IPS-15b (cell line): Measurements from ENCODE around the gene DIDO1.
"Not testable (repeated sequence)": the region's sequence is repeated elsewhere in the genome, so short reads cannot be mapped to it uniquely, and the experiment has no call there.

Source experiments
- H3K27me3 ChIP-seq: one replicate; pipeline ENCODE4 v1.6.1; 2013; ENCODE audit warnings: low read length; ENCODE audit not compliant: control insufficient read depth, insufficient read depth
- H3K36me3 ChIP-seq: one replicate; pipeline ENCODE4 v1.6.1; 2013; ENCODE audit warnings: low read length; ENCODE audit not compliant: control insufficient read depth, insufficient read depth
- H3K4me1 ChIP-seq: one replicate; pipeline ENCODE4 v1.6.1; 2013; ENCODE audit warnings: mild to moderate bottlenecking, low read length; ENCODE audit not compliant: control insufficient read depth, insufficient read depth
- H3K4me3 ChIP-seq: one replicate; pipeline ENCODE4 v1.5.1; 2013; ENCODE audit warnings: low read depth, low read length
- H3K9ac ChIP-seq: one replicate; pipeline ENCODE4 v1.6.1; 2013; ENCODE audit warnings: low read depth, mild to moderate bottlenecking, low read length
- H3K9me3 ChIP-seq: one replicate; pipeline ENCODE4 v1.6.1; 2013; ENCODE audit warnings: mild to moderate bottlenecking, low read length; ENCODE audit not compliant: control insufficient read depth, insufficient read depth

The DIDO1 gene

GRCh38 chr20:62960446-62961309 lies 34.4 kb upstream of the DIDO1 start:
- H3K9ac ChIP-seq, H3K4me1 ChIP-seq, H3K27me3 ChIP-seq, H3K4me3 ChIP-seq, H3K9me3 ChIP-seq: not testable (repeated sequence)
- H3K36me3 ChIP-seq, result peaks cover 33% of the 10 kb centered on the region

GRCh38 chr20:62959998-62960436 lies 33.7 kb upstream of the DIDO1 start:
- Histone ChIP-seq H3K36me3 (peaks cover 28% of the 10 kb centered on the region), H3K9me3 (no peaks in the 10 kb centered on the region), H3K4me1 (no peaks in the 10 kb centered on the region), H3K9ac (no peak overlapping the region), H3K27me3 (no peaks in the 10 kb centered on the region), H3K4me3 (no peak overlapping the region)

- Histone ChIP-seq H3K36me3 (peaks cover 22% of the 10 kb centered on the region), H3K4me1 (no peaks in the 10 kb centered on the region), H3K9ac (no peak overlapping the region), H3K27me3 (no peaks in the 10 kb centered on the region), H3K4me3 (no peak overlapping the region), H3K9me3 (no peaks in the 10 kb centered on the region)
Measured at GRCh38 chr20:62959101-62959971, 33.0 kb upstream of the DIDO1 start.

GRCh38 chr20:62958388-62959100 lies 32.2 kb upstream of the DIDO1 start:
- Histone ChIP-seq H3K36me3 (peaks cover 21% of the 10 kb centered on the region), H3K27me3 (no peaks in the 10 kb centered on the region), H3K9ac (no peak overlapping the region), H3K4me3 (no peak overlapping the region), H3K9me3 (no peaks in the 10 kb centered on the region), H3K4me1 (peaks cover 2% of the 10 kb centered on the region)

GRCh38 chr20:62957136-62958117 lies 31.1 kb upstream of the DIDO1 start:
- H3K9ac ChIP-seq, result no peak overlapping the region
- peaks cover 17% of the 10 kb centered on the region for H3K36me3 ChIP-seq
- H3K27me3 ChIP-seq, result no peaks in the 10 kb centered on the region
- H3K4me1 ChIP-seq, result peaks cover 5% of the 10 kb centered on the region
- no peak overlapping the region for H3K4me3 ChIP-seq
- no peaks in the 10 kb centered on the region for H3K9me3 ChIP-seq

- Histone ChIP-seq H3K4me3 (no peak overlapping the region), H3K36me3 (peaks cover 14% of the 10 kb centered on the region), H3K27me3 (no peaks in the 10 kb centered on the region), H3K4me1 (peaks cover 5% of the 10 kb centered on the region), H3K9me3 (no peaks in the 10 kb centered on the region), H3K9ac (no peak overlapping the region)
Measured at GRCh38 chr20:62956387-62957135, 30.3 kb upstream of the DIDO1 start.

- H3K36me3 ChIP-seq, result peaks cover 16% of the 10 kb centered on the region
- H3K4me1 ChIP-seq, result peaks cover 5% of the 10 kb centered on the region
- H3K9me3 ChIP-seq, result no peaks in the 10 kb centered on the region
- no peaks in the 10 kb centered on the region for H3K27me3 ChIP-seq
- peak overlapping the region; percentile 54 for H3K9ac ChIP-seq
- no peak overlapping the region for H3K4me3 ChIP-seq
Measured at GRCh38 chr20:62955519-62956386, 29.4 kb upstream of the DIDO1 start.

- Histone ChIP-seq H3K4me1 (peaks cover 5% of the 10 kb centered on the region), H3K9me3 (no peaks in the 10 kb centered on the region), H3K36me3 (peaks cover 24% of the 10 kb centered on the region), H3K4me3 (peak overlapping the region; percentile 63), H3K27me3 (no peaks in the 10 kb centered on the region), H3K9ac (peak overlapping the region; percentile 70)
Measured at GRCh38 chr20:62953839-62954703, 27.8 kb upstream of the DIDO1 start.
